ENCODE measurements around the gene MTERF1.

DNA sequence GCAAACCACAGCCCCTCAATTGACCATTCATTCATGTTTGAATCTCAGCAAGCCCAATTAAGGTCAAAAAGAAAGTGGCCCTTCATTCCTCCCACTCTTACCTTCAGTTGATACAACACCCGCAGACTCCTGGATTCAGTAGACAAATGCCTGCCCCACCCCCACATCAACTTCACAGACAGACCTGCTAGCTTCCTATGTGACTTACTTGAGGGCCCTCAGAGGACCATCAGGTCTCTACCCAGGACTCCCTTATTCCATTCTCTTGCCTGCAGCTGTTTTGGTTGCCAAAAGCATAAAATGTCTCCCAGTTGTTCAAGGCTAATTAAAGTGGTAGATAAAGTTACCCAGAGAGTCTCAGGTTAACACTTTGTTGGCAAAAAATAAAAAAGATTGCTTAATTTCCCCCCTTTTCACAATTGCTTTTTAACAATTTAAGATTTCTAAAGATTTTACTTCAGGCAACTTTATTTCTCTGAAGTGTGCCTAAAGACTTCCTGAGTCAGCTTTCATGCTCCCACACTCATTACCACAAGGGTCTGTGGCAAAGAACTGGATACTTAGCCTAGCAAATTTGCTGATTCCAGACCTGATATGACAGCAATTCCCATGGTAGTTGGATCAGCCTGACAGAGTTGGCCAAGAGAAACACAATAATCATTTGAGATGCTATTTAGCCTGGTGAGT, 3.3 kb upstream of the MTERF1 start:
- TF ChIP-seq CTCF (IDR thresholded peaks at IDR 0.05) (no peak), POLR2A (IDR thresholded peaks at IDR 0.05) (no peak)

All from body of pancreas (tissue), 4 donors.